Kidney (tissue), 14 donors: Measurements from ENCODE around the gene ANKRD66. TPM values are rescaled to one million over a fixed set of nuclear protein-coding genes. Genes with fewer than 3 reads are reported as not detected.
"Not testable (repeated sequence)": the region's sequence is repeated elsewhere in the genome, so short reads cannot be mapped to it uniquely, and the experiment has no call there.

ENCODE experiments used
- DNase-seq, 5 donors: peaks; one replicate each; pipeline ENCODE4 v3.0.0-alpha.2; 2013 to 2020
- FAIRE-seq: peaks from 2 replicates; lab custom pipeline; 2012; peaks lifted over from hg19 to GRCh38; lab: Jason Lieb, UNC
- H3K27ac ChIP-seq, 2 donors: one replicate each; pipeline ENCODE4 v1.7.0; 2013; ENCODE audit warnings: low read depth in 2 of 2, low read length in 2 of 2, inconsistent platforms in 1 of 2
- H3K27me3 ChIP-seq: one replicate; pipeline ENCODE4 v1.7.1; 2013; ENCODE audit warnings: low read length, inconsistent platforms; ENCODE audit not compliant: control insufficient read depth, insufficient read depth
- H3K36me3 ChIP-seq, 3 donors: one replicate each; pipeline versions ENCODE4 v1.7.0 to v1.7.1; 2013; ENCODE audit warnings: low read length in 3 of 3, control low read depth in 1 of 3, inconsistent platforms in 1 of 3; ENCODE audit not compliant: insufficient read depth in 3 of 3, control insufficient read depth in 2 of 3
- H3K4me1 ChIP-seq, 3 donors: one replicate each; pipeline versions ENCODE4 v1.7.0 to v1.7.1; 2013; ENCODE audit warnings: low read length in 3 of 3, inconsistent platforms in 1 of 3, low read depth in 1 of 3; ENCODE audit not compliant: control insufficient read depth in 2 of 3, insufficient read depth in 2 of 3
- H3K4me3 ChIP-seq, 3 donors: one replicate each; pipeline versions ENCODE4 v1.7.0 to v1.8.1; 2013; ENCODE audit warnings: low read length in 3 of 3, control low read depth in 1 of 3, inconsistent platforms in 1 of 3
- H3K9ac ChIP-seq, 3 donors: one replicate each; pipeline versions ENCODE4 v1.7.0 to v1.7.1; 2013; ENCODE audit warnings: low read length in 3 of 3, control low read depth in 1 of 3, inconsistent platforms in 1 of 3
- H3K9me3 ChIP-seq, 3 donors: one replicate each; pipeline versions ENCODE4 v1.7.0 to v1.7.1; 2013; ENCODE audit warnings: low read length in 3 of 3, control low read depth in 1 of 3, inconsistent platforms in 1 of 3; ENCODE audit not compliant: control insufficient read depth in 2 of 3, insufficient read depth in 1 of 3
- intact Hi-C: fragments of 100-400 bp; cut with DNase I; formaldehyde crosslinking; loops from one replicate; pipeline ENCODE4 v1.11.1; 2022
- polyA plus RNA-seq: library from polyadenylated mRNA; stranded (reverse); fragments of 350-450 nt; fragmentation: Illumina TruSeq; extraction: RNeasy Lipid Tissue Mini Kit (QIAGEN cat#74804); gene quantifications from one replicate; pipeline ENCODE4 v1.2.3, GENCODE V29; 2014; ENCODE audit warnings: low read depth, low replicate concordance; ENCODE audit not compliant: insufficient read depth
- total RNA-seq: library from RNA; stranded (reverse); fragmentation: NEBNext Ultra II Directional; extraction: Animal tissue kit (Norgen Biotek cat#: 25700); gene quantifications from one replicate; pipeline ENCODE4 v1.2.1, GENCODE V29; 2021
- TF ChIP-seq, protein P1 (sequence below): IDR thresholded peaks from 3 replicates; pipeline ENCODE4 v1.5.1; 2012; ENCODE audit warnings: mild to moderate bottlenecking, moderate library complexity, borderline replicate concordance; ENCODE audit not compliant: insufficient read depth; ENCODE audit errors: extremely low read depth
- donor health status: control.
- donor health status: control.
- donor health status: control.
- donor health status: control.
- donor health status: control.
- donor health status: DM: yes; HTN: yes; CAD: no.
- donor health status: Normal renal cell carcinoma (clear cell type).

The ANKRD66 gene
- total and polyA plus RNA-seq, 2 donors from 2014 or later: not detected

- no peak for DNase-seq
- no peaks in the 10 kb centered on the region for H3K27me3 ChIP-seq
- intact Hi-C loops: no loop called here
- no peaks in the 10 kb centered on the region for H3K36me3 ChIP-seq
- TF ChIP-seq, protein P1, sequence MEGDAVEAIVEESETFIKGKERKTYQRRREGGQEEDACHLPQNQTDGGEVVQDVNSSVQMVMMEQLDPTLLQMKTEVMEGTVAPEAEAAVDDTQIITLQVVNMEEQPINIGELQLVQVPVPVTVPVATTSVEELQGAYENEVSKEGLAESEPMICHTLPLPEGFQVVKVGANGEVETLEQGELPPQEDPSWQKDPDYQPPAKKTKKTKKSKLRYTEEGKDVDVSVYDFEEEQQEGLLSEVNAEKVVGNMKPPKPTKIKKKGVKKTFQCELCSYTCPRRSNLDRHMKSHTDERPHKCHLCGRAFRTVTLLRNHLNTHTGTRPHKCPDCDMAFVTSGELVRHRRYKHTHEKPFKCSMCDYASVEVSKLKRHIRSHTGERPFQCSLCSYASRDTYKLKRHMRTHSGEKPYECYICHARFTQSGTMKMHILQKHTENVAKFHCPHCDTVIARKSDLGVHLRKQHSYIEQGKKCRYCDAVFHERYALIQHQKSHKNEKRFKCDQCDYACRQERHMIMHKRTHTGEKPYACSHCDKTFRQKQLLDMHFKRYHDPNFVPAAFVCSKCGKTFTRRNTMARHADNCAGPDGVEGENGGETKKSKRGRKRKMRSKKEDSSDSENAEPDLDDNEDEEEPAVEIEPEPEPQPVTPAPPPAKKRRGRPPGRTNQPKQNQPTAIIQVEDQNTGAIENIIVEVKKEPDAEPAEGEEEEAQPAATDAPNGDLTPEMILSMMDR: no peak
- H3K4me1 ChIP-seq: peaks cover 0 to 6% (median 2%) of the 10 kb centered on the region in 3 donors
- no peak overlapping the region for H3K4me3 ChIP-seq
- H3K9me3 ChIP-seq: no peaks in the 10 kb centered on the region
- H3K9ac ChIP-seq: no peak overlapping the region
- FAIRE-seq: no peak
- H3K27ac ChIP-seq: no peak overlapping the region
These were observed 14.2 kb downstream of the ANKRD66 start for GRCh38 chr6:46760925-46761324.

DNA sequence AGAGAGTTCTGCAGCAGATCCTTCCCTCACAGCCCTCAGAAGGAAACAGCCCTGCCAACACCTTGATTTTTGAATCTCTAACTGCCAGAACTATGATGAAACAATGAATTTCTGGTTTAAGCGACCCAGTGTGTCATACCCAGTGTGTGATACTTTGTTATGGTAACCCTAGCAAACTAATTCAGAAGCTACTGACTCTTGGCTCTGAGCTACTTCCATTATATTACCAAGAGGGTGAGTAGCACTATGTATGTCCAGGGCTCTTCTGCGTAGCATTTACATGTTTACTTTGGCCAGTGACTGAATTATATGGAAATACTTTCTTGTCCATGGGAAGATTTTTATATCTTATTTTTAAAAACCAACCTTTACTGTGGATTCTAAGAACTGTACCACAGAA lies 16.7 kb downstream of the ANKRD66 start:
- Histone ChIP-seq H3K9me3 (no peaks in the 10 kb centered on the region), H3K4me3 (no peak overlapping the region), H3K36me3 (no peaks in the 10 kb centered on the region), H3K9ac (no peak overlapping the region), H3K27ac (no peak overlapping the region), H3K27me3 (no peaks in the 10 kb centered on the region), H3K4me1 (no peaks in the 10 kb centered on the region)
- intact Hi-C loops: no loop called here
- TF ChIP-seq, protein P1: no peak
- DNase-seq: no peak
- FAIRE-seq: no peak

DNA sequence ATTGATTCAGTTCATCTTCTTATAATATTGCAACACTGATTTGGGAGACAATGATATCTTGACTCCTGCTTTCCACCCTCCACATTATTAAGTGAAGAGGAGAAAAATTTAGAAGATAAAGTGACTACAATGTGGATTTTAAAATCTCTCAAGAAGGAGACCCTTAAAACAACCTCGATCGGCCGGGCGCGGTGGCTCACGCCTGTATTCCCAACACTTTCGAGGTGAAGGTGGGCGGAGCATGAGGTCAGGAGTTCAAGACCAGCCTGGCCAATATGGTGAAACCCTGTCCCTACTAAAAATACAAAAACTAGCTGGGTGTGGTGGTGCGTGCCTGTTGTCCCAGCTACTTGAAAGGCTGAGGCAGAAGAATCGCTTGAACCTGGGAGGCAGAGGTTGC lies 17.5 kb downstream of the ANKRD66 start:
- intact Hi-C loops, H3K9ac ChIP-seq, H3K4me3 ChIP-seq, DNase-seq, FAIRE-seq, H3K27me3 ChIP-seq, H3K4me1 ChIP-seq, H3K27ac ChIP-seq, H3K9me3 ChIP-seq, H3K36me3 ChIP-seq: not testable (repeated sequence)

DNA sequence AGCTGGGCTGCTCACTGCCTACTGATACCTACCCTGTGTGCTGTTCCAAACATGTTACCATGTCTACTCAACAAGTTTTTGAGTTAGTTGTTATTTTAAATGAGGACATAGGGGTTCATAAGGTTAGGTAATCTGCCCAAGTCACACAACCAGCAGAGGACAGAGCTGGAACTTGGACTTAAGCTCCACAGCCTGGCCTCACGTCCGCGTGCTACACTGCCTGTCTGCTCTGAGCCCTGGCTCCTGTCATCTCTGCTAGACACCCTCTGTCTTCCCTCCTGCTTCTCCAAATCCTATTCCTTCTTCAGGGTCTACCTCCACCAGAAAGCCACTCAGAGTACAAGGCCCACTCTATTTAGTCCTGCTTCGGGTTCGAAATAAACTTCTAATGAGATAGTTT lies 18.2 kb downstream of the ANKRD66 start:
- Histone ChIP-seq H3K36me3 (no peaks in the 10 kb centered on the region), H3K4me3 (no peak overlapping the region), H3K27me3 (no peaks in the 10 kb centered on the region), H3K4me1 (no peaks in the 10 kb centered on the region), H3K9me3 (no peaks in the 10 kb centered on the region), H3K9ac (no peak overlapping the region), H3K27ac (no peak overlapping the region)
- DNase-seq (no peak), FAIRE-seq (no peak)
- intact Hi-C loops: no loop called here
- TF ChIP-seq, protein P1: no peak
